Measurements from ENCODE around the gene TAF11.
A peak's percentile ranks its signal among the peaks of the same experiment; 100 is the strongest.

The TAF11 gene

DNA sequence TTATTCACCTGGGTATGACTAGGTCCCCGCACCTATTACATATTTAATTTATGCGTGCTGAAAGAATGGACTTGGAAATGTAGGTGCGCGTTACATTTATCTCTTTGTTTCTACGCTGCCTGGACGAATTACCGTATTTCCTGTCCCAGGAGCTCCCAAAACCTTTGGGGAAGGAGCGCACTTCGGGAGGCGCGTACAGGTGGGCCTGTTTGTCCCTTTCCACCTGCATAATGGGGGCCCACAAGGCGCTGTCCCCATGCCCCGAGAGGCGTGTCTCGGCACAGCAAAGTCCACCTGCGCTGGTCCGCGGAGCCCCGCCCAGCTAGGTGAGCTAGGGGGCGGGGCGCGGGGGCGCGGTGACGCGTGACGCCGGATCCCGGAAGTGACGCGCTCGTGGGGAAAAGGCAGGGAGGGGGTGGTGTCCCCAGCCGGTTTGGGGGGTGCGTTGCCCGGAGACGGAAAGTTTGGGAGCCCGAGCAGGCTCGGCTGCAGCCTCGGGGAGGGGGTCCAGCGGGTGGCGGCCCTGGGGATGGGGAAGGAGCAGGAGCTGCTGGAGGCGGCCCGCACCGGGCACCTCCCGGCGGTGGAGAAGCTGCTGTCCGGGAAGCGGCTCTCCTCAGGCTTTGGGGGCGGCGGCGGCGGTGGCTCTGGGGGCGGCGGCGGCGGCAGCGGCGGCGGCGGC lies 1.2 kb upstream of the TAF11 start, which contains the start of gene ANKS1A:
Gene ANKS1A, plus strand, starts transcription at position 382 of the 682 bp plus-strand sequence. Its CDS starts 148 bp downstream, at position 530.
- TF ChIP-seq POLR2AphosphoS5 (IDR thresholded peaks at IDR 0.05; ENCODE audit: low read depth, low read length): peak; percentile 55; the same call in 1 of the 2 replicates
- TF ChIP-seq, protein P1, sequence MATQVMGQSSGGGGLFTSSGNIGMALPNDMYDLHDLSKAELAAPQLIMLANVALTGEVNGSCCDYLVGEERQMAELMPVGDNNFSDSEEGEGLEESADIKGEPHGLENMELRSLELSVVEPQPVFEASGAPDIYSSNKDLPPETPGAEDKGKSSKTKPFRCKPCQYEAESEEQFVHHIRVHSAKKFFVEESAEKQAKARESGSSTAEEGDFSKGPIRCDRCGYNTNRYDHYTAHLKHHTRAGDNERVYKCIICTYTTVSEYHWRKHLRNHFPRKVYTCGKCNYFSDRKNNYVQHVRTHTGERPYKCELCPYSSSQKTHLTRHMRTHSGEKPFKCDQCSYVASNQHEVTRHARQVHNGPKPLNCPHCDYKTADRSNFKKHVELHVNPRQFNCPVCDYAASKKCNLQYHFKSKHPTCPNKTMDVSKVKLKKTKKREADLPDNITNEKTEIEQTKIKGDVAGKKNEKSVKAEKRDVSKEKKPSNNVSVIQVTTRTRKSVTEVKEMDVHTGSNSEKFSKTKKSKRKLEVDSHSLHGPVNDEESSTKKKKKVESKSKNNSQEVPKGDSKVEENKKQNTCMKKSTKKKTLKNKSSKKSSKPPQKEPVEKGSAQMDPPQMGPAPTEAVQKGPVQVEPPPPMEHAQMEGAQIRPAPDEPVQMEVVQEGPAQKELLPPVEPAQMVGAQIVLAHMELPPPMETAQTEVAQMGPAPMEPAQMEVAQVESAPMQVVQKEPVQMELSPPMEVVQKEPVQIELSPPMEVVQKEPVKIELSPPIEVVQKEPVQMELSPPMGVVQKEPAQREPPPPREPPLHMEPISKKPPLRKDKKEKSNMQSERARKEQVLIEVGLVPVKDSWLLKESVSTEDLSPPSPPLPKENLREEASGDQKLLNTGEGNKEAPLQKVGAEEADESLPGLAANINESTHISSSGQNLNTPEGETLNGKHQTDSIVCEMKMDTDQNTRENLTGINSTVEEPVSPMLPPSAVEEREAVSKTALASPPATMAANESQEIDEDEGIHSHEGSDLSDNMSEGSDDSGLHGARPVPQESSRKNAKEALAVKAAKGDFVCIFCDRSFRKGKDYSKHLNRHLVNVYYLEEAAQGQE (IDR thresholded peaks at IDR 0.05; ENCODE audit: insufficient read depth in 1 of 2, low read depth in 2 of 2, low read length in 2 of 2): no peak
- TF ChIP-seq TAF1 (IDR thresholded peaks at IDR 0.05; ENCODE audit: borderline replicate concordance, insufficient read depth, low read length): no peak
- peak; percentile 87 for TF ChIP-seq FOXP2 (optimal IDR thresholded peaks at IDR 0.05; ENCODE audit: borderline replicate concordance, extremely low read depth, extremely low read length, insufficient read depth)
- TF ChIP-seq SIN3A (IDR thresholded peaks at IDR 0.05; ENCODE audit: borderline replicate concordance, insufficient read depth, low read length): peak; percentile 59; the same call in 1 of the 2 replicates

DNA sequence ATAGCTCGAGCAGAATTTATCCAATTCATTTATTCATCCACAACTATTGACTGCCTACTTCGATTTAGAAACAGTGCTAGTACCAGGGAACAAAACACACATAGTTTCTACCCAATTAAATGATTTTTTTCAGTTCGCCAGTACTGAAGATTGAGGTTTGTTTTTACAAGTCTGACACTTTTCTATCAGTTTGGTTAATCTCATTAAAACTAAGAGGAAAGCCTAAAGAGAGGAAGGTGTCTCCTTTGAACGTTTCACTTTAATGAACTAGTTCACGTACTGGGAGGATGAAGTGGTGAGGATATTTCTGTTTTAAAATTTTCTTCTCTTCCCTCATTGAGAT lies 643 bp upstream of the TAF11 start:
- TF ChIP-seq TAF1 (IDR thresholded peaks at IDR 0.05; ENCODE audit: borderline replicate concordance, insufficient read depth, low read length) (no peak), POLR2AphosphoS5 (IDR thresholded peaks at IDR 0.05; ENCODE audit: low read depth, low read length) (no peak), FOXP2 (optimal IDR thresholded peaks at IDR 0.05; ENCODE audit: borderline replicate concordance, extremely low read depth, extremely low read length, insufficient read depth) (no peak), SIN3A (IDR thresholded peaks at IDR 0.05; ENCODE audit: borderline replicate concordance, insufficient read depth, low read length) (no peak)
- TF ChIP-seq, protein P1 (IDR thresholded peaks at IDR 0.05; ENCODE audit: insufficient read depth in 1 of 2, low read depth in 2 of 2, low read length in 2 of 2): no peak

DNA sequence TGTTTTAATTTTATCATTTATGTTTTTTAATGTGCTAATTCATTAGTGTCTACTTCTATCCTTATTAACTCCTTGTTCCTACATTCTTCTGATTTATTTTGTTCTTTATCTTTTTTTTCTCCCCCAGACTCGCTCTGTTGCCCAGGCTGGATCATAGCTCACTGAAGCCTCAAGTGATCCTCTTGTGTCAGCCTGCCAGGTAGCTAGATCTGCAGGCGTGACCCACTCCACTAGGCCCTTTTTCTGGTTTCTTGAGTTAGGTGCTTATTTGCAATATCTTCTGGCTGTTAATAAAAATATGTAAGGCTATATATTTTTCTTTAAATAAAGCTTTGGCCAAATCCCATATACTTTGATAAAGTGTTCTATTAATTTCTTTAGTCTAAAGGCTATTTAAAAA lies 2.8 kb downstream of the TAF11 start:
- TF ChIP-seq, protein P1 (IDR thresholded peaks at IDR 0.05; ENCODE audit: insufficient read depth in 1 of 2, low read depth in 2 of 2, low read length in 2 of 2): no peak
- TF ChIP-seq TAF1 (IDR thresholded peaks at IDR 0.05; ENCODE audit: borderline replicate concordance, insufficient read depth, low read length): no peak
- no peak for TF ChIP-seq SIN3A (IDR thresholded peaks at IDR 0.05; ENCODE audit: borderline replicate concordance, insufficient read depth, low read length)
- no peak for TF ChIP-seq POLR2AphosphoS5 (IDR thresholded peaks at IDR 0.05; ENCODE audit: low read depth, low read length)
- TF ChIP-seq FOXP2 (optimal IDR thresholded peaks at IDR 0.05; ENCODE audit: borderline replicate concordance, extremely low read depth, extremely low read length, insufficient read depth): no peak

DNA sequence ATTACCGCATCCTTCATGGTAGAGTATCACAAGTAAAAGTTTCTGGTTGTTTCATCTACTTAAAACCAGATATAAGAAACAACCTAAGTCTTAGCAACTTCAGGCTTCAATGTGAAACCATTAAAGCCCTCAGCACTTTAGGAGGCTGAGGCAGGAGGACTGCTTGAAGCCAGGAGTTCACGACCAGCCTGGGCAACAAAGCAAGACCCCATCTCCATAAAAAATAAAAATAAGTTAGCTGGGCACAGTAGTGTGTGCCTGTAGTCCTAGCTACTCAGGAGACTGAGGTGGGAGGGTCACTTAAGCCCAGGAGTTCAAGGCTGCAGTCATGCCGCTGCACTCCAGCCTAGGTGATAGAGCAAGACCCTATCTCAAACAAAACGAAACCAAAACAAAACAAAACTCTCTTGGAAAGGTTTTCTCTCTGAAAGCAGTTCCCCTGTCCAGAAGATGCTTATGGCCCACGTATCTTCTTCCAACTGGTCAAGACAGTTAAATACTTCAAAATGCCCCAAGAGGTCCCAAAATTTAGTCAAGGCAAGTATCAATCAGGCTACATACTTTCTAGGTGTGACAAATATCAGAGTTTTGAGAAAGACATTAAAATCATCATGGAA lies 9.9 kb downstream of the TAF11 start:
- TF ChIP-seq SIN3A (IDR thresholded peaks at IDR 0.05; ENCODE audit: borderline replicate concordance, insufficient read depth, low read length) (no peak), TAF1 (IDR thresholded peaks at IDR 0.05; ENCODE audit: borderline replicate concordance, insufficient read depth, low read length) (no peak), POLR2AphosphoS5 (IDR thresholded peaks at IDR 0.05; ENCODE audit: low read depth, low read length) (no peak), FOXP2 (optimal IDR thresholded peaks at IDR 0.05; ENCODE audit: borderline replicate concordance, extremely low read depth, extremely low read length, insufficient read depth) (no peak)
- TF ChIP-seq, protein P1 (IDR thresholded peaks at IDR 0.05; ENCODE audit: insufficient read depth in 1 of 2, low read depth in 2 of 2, low read length in 2 of 2): no peak
